Astrocyte (in vitro differentiated cells and primary cell): ENCODE data around the gene RAPGEF5. TPM values are rescaled to one million over a fixed set of nuclear protein-coding genes. Genes with fewer than 3 reads are reported as not detected.

Source experiments
- DNase-seq: peaks from one replicate; pipeline ENCODE4 v3.0.0-alpha.2; 2010; ENCODE audit warnings: low read depth
- FAIRE-seq: peaks from 2 replicates; lab custom pipeline; 2011; peaks lifted over from hg19 to GRCh38; lab: Jason Lieb, UNC
- H2AFZ ChIP-seq: 2 replicates; pipeline ENCODE4 v1.6.0; 2012; ENCODE audit warnings: low read depth, low read length, inconsistent platforms
- H3K27ac ChIP-seq: 2 replicates; pipeline ENCODE4 v1.5.1; 2011; ENCODE audit warnings: low read depth, low read length, inconsistent platforms
- H3K27me3 ChIP-seq: 2 replicates; pipeline ENCODE4 v1.6.0; 2011; ENCODE audit warnings: low read length, inconsistent platforms; ENCODE audit not compliant: insufficient read depth
- H3K36me3 ChIP-seq: 2 replicates; pipeline ENCODE4 v1.5.1; 2011; ENCODE audit warnings: low read length, inconsistent platforms; ENCODE audit not compliant: insufficient read depth
- H3K4me1 ChIP-seq: 2 replicates; pipeline ENCODE4 v1.5.1; 2011; ENCODE audit warnings: low read length, inconsistent platforms; ENCODE audit not compliant: insufficient read depth
- H3K4me2 ChIP-seq: 2 replicates; pipeline ENCODE4 v1.6.0; 2012; ENCODE audit warnings: low read length, inconsistent platforms
- H3K4me3 ChIP-seq: 2 replicates; pipeline ENCODE4 v1.5.1; 2011; ENCODE audit warnings: low read depth, mild to moderate bottlenecking, low read length, inconsistent platforms; ENCODE audit not compliant: insufficient read depth
- H3K79me2 ChIP-seq: 2 replicates; pipeline ENCODE4 v1.6.0; 2012; ENCODE audit warnings: mild to moderate bottlenecking, low read length, inconsistent platforms; ENCODE audit not compliant: insufficient read depth
- H3K9ac ChIP-seq: 2 replicates; pipeline ENCODE4 v1.6.0; 2012; ENCODE audit warnings: mild to moderate bottlenecking, low read length, inconsistent platforms
- H3K9me3 ChIP-seq: 2 replicates; pipeline ENCODE4 v1.5.1; 2012; ENCODE audit warnings: low read depth, mild to moderate bottlenecking, low read length, inconsistent platforms; ENCODE audit not compliant: insufficient read depth
- H4K20me1 ChIP-seq: 2 replicates; pipeline ENCODE4 v1.6.0; 2012; ENCODE audit warnings: low read length, inconsistent platforms; ENCODE audit not compliant: insufficient read depth
- H3K27ac Mint-ChIP-seq: one replicate; pipeline ENCODE4 v1.8.0; 2021; ENCODE audit warnings: mild to moderate bottlenecking, mixed read lengths; ENCODE audit not compliant: unreplicated experiment
- H3K27me3 Mint-ChIP-seq: one replicate; pipeline ENCODE4 v1.8.0; 2021; ENCODE audit warnings: low read depth, mixed read lengths; ENCODE audit not compliant: unreplicated experiment
- H3K36me3 Mint-ChIP-seq: one replicate; pipeline ENCODE4 v1.8.0; 2021; ENCODE audit warnings: low read depth, mixed read lengths; ENCODE audit not compliant: unreplicated experiment
- H3K4me1 Mint-ChIP-seq: one replicate; pipeline ENCODE4 v1.8.0; 2021; ENCODE audit warnings: low read depth, mixed read lengths; ENCODE audit not compliant: unreplicated experiment
- H3K4me3 Mint-ChIP-seq: one replicate; pipeline ENCODE4 v1.8.0; 2021; ENCODE audit warnings: mild to moderate bottlenecking, moderate library complexity, mixed read lengths; ENCODE audit not compliant: unreplicated experiment
- H3K9me3 Mint-ChIP-seq: one replicate; pipeline ENCODE4 v1.8.0; 2021; ENCODE audit warnings: mild to moderate bottlenecking, mixed read lengths; ENCODE audit not compliant: unreplicated experiment
- CTCF ChIP-seq: IDR thresholded peaks from 2 replicates; pipeline ENCODE4 v1.5.1; 2011; ENCODE audit warnings: low read depth, mild to moderate bottlenecking, inconsistent platforms, low read length, moderate library complexity; ENCODE audit not compliant: insufficient read depth
- EZH2 ChIP-seq: IDR thresholded peaks from 2 replicates; pipeline ENCODE4 v1.6.1; 2012; ENCODE audit warnings: mild to moderate bottlenecking, low read length, inconsistent platforms; ENCODE audit not compliant: insufficient read depth
- total RNA-seq: library from RNA; stranded (reverse); gene quantifications from 2 replicates; pipeline ENCODE4 v1.2.1, GENCODE V29; 2021

RAPGEF5 gene
- total RNA-seq, 1 donor from 2014 or later, result 1.0 TPM

- DNase-seq, result no peak
- H3K4me1 Mint-ChIP-seq, result no peaks in the 10 kb centered on the region
- H3K4me3 ChIP-seq, result no peak overlapping the region
- H3K4me1 ChIP-seq, result no peaks in the 10 kb centered on the region
- no peaks in the 10 kb centered on the region for H4K20me1 ChIP-seq
- H3K27ac ChIP-seq, result no peak overlapping the region
- no peak overlapping the region for H3K9ac ChIP-seq
- peaks cover 7% of the 10 kb centered on the region for H3K9me3 Mint-ChIP-seq
- no peaks in the 10 kb centered on the region for H3K79me2 ChIP-seq
- no peak overlapping the region for H2AFZ ChIP-seq
- no peak for TF ChIP-seq EZH2
- TF ChIP-seq CTCF, result no peak
- H3K9me3 ChIP-seq, result no peaks in the 10 kb centered on the region
- H3K36me3 Mint-ChIP-seq, result no peaks in the 10 kb centered on the region
- H3K4me3 Mint-ChIP-seq, result no peak overlapping the region
- no peaks in the 10 kb centered on the region for H3K36me3 ChIP-seq
- H3K4me2 ChIP-seq, result no peak overlapping the region
- no peak for FAIRE-seq
- H3K27me3 Mint-ChIP-seq, result peaks cover 4% of the 10 kb centered on the region
- no peak overlapping the region for H3K27ac Mint-ChIP-seq
- H3K27me3 ChIP-seq, result no peaks in the 10 kb centered on the region
Observed at GRCh38 chr7:22343071-22343470, 13.9 kb downstream of the RAPGEF5 start.

- no peak overlapping the region for H3K27ac ChIP-seq
- no peak overlapping the region for H3K4me2 ChIP-seq
- TF ChIP-seq CTCF (no peak), EZH2 (no peak)
- no peaks in the 10 kb centered on the region for H3K9me3 ChIP-seq
- peaks cover 7% of the 10 kb centered on the region for H3K9me3 Mint-ChIP-seq
- H3K4me1 ChIP-seq, result no peaks in the 10 kb centered on the region
- no peaks in the 10 kb centered on the region for H3K4me1 Mint-ChIP-seq
- H3K4me3 ChIP-seq, result no peak overlapping the region
- FAIRE-seq (no peak), DNase-seq (no peak)
- H4K20me1 ChIP-seq, result no peaks in the 10 kb centered on the region
- H3K36me3 ChIP-seq, result no peaks in the 10 kb centered on the region
- H3K9ac ChIP-seq, result no peak overlapping the region
- no peaks in the 10 kb centered on the region for H3K79me2 ChIP-seq
- H3K27me3 Mint-ChIP-seq, result peaks cover 4% of the 10 kb centered on the region
- no peaks in the 10 kb centered on the region for H3K36me3 Mint-ChIP-seq
- no peak overlapping the region for H3K27ac Mint-ChIP-seq
- H2AFZ ChIP-seq, result no peak overlapping the region
- no peak overlapping the region for H3K4me3 Mint-ChIP-seq
- no peaks in the 10 kb centered on the region for H3K27me3 ChIP-seq
Observed at GRCh38 chr7:22339725-22340390, 17.1 kb downstream of the RAPGEF5 start.

- Mint-ChIP-seq H3K27ac (no peak overlapping the region), H3K27me3 (peaks cover 9% of the 10 kb centered on the region), H3K4me1 (no peaks in the 10 kb centered on the region), H3K36me3 (no peaks in the 10 kb centered on the region), H3K4me3 (no peak overlapping the region), H3K9me3 (peaks cover 7% of the 10 kb centered on the region)
- Histone ChIP-seq H3K9me3 (no peaks in the 10 kb centered on the region), H2AFZ (no peak overlapping the region), H3K4me1 (no peaks in the 10 kb centered on the region), H3K36me3 (no peaks in the 10 kb centered on the region), H3K27ac (no peak overlapping the region), H3K79me2 (no peaks in the 10 kb centered on the region), H3K4me2 (no peak overlapping the region), H3K27me3 (no peaks in the 10 kb centered on the region), H3K4me3 (no peak overlapping the region), H4K20me1 (no peaks in the 10 kb centered on the region), H3K9ac (no peak overlapping the region)
- TF ChIP-seq CTCF (no peak), EZH2 (no peak)
- DNase-seq (no peak), FAIRE-seq (no peak)
Observed at GRCh38 chr7:22338877-22339276, 18.1 kb downstream of the RAPGEF5 start.
